GM19035 (cell line): ENCODE data around the gene MIEF2.

ENCODE experiments used
- ATAC-seq: cut with Tn5 transposase; IDR thresholded peaks from one replicate; pipeline ENCODE4 v1.9.1; 2021; ENCODE audit not compliant: unreplicated experiment

The MIEF2 gene

DNA sequence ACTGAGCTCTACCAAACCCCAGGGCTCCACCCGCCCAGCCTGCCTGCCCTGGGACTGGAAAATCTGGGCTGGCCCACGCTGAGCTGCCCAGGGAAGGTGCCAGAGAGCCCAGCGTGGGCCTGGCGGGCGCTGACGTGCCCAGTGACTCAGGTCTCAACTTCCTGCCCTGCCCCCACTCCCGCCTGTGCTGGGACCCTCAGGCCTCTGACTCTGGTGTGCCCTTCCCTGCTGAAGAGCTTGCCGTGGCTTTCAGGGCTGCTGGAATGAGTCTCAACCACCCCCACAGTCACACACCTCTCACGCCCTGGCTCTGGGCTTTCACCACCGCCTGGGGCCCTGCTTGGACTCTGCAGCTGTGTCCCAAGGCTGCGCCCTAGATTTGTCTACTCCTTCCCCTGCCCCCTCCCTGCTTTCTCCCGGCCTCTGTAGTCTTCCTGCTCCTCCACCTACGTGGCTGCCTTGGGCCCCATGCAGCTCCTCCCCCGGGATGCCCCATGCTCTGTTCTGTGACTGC lies 24.7 kb upstream of the MIEF2 start:
- ATAC-seq = no peak

DNA sequence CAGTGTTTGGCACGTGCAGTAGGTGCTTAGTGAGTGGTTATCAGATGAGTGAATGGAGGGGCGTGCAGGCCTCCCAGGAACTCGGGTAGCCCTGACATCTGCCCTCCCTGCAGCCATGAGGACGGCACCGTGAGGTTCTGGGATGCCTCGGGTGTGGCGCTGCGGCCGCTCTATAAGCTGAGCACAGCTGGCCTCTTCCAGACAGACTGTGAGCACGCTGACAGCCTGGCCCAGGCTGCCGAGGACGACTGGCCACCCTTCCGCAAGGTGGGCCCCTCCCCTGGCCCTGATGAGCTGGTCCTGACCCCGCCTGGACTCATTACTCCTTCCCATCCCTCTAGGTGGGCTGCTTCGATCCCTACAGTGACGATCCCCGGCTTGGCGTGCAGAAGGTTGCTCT lies 24.0 kb upstream of the MIEF2 start:
- ATAC-seq = no peak

DNA sequence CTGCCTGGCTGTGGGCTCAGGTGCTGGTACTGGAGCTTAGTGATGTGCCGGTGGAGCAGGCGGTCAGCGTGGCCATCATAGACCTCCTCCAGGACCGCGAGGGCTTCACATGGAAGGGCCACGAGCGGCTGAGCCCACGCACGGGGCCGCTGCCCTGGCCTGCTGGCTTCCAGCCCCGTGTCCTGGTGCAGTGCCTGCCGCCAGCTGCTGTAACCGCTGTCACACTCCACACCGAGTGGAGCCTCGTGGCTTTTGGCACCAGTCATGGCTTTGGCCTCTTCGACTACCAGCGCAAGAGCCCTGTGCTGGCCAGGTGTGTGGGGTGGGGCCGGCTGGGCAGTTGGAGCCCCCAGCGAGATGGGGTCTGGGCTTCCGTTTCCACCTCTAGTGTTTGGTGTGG lies 23.0 kb upstream of the MIEF2 start:
- no peak for ATAC-seq

DNA sequence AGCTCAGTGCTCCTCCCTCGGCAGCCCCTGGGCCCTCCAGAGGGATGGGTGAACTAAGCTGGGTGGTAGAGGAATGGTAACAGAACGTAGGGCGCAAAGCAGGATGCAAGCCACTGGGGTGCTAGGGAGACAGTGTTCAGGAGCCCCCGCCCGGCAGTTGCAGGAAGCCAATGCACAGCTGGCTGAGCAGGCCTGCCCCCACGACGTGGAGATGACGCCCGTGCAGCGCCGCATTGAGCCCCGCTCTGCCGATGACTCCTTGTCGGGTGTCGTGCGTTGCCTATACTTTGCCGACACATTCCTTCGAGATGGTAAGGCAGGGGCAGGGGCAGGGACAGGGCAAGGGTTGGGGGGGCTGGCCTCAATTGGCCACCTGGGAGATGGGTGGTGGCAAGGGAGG lies 22.2 kb upstream of the MIEF2 start:
- ATAC-seq = no peak

DNA sequence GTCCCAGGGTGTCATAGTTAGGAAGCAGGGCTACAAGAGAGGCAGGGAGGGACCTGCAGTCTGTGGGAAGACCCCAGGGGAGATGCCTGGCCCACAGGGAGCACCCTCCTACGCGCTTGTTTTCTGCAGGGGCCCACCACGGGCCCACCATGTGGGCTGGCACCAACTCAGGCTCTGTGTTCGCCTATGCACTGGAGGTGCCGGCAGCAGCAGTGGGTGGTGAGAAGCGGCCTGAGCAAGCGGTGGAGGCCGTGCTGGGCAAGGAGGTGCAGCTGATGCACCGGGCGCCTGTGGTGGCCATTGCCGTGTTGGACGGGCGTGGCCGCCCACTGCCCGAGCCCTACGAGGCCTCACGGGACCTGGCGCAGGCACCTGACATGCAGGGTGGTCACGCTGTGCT lies 20.0 kb upstream of the MIEF2 start:
- ATAC-seq = no peak

DNA sequence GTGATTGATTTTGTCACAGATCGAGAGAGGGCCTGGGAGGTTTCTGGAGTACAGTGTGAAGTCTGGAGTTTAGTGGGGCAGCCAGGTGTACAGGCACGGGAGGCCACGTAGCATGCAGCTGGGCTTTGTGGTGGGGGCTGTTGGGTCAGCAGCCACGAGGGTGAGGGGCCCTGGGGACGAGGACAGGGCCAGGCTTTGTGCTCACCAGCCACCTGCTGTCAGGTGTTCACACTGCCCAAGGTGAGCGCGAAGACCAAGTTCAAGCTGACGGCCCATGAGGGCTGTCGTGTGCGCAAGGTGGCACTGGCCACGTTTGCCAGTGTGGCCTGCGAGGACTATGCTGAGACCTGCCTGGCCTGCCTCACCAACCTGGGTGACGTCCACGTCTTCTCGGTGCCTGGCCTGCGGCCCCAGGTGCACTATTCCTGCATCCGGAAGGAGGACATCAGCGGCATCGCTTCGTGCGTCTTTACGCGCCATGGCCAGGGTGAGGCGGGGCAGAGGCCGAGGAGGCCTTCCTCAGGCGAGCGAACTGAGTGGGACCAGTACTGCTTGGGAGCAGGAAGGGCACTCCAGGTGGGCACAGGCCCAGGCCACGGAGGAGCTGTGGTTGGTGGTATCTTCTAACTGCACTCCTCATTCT lies 19.1 kb upstream of the MIEF2 start:
- ATAC-seq = no peak

DNA sequence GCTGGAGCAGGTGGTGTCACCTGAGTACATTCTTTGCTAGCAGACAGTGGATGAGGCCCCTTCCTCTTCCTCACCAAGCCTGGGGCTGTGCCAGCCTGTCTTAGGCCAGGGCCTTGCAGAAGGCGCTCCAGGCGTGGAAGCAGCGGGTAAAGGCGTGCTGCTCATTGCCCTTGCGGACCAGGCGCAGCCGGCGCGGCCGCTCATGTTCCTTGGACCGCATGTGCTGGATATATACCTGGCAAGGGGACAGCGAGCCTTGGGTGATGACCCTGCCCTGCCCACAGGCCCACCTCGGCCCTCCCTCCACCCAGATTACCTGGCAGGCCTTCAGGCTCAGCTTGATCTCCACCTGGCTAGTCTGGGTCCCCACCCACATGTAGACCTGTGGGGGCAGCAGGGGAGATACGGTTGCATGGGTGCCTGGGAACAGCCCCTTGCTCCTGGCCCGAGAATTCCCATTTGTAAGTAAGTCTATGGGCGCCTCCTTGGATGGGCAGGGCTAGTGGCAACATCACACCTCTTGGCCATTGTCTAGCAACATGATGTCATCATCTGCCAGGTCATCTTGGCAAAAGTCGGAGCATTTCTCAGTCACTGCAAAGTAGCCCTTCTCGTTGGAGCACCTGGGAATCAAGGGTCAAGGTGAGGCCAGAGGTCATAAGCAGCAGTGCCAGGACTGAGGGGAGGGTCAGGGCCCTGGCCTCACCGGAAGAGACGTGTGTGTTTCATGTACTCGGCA lies 15.3 kb upstream of the MIEF2 start:
- no peak for ATAC-seq

DNA sequence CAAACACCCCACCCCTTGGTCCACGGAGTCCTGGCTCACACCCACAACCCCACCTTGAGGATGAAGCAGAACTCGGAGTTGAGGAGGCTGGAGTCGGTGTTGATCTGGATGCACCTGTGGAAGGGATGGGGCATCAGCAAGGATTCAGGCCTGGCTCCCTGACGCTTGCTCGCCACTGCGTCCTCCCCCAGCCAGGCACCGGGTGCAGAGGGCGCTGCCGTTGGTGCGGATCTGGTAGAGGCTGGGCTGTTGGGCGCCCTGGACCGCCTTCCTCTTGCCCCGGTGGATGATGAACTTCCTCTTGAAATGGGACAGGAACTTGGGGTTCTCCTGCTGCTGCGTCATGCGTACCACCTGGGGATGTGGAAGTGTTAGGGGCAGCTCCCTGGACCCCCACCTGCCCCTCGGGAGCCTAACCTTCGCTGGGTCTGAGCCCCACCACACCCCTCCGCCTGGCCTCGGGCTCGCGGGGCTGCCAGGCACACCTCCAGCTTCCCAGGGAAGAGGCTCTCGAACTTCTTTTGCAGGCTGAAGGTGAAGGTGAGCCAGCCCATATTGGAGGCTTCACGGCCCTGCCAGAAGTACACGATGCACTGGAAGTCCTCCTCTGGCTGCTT lies 14.2 kb upstream of the MIEF2 start:
- ATAC-seq = no peak

DNA sequence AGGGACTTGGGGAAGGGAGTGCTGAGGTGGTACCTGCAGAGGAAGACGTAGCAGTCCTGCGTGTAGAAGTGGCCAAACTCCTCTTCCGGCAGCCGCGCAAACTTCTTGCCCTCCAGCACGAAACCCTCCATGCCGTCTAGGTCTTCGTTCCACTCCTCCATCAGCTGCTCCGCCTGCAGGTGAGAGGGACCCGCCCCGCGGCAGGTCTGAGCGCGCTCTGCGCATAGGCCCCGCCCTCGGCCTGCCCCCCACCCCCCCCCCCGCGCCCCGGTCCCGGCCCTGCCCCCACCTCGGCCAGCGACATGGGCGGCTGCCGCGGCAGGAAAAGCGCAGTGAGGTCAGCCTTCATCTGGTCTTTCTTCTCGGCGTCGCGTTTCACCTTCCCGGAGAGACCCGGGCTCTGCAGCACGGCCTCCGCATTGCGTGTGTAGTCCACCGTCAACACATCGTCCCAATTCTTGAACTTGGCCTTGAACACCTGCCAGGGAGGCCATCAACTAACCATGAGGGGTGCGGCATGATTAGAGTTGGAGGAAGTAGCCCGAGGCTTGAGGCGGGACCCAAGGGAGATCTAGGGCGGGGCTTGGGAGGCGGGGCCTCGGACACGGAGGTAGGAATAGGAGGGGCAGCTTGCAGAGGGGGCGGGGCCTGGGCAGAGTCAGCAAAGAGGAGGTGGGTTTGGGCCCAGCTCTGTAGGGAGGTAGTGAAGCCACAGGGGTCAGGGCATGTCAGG lies 13.4 kb upstream of the MIEF2 start:
- ATAC-seq = no peak

DNA sequence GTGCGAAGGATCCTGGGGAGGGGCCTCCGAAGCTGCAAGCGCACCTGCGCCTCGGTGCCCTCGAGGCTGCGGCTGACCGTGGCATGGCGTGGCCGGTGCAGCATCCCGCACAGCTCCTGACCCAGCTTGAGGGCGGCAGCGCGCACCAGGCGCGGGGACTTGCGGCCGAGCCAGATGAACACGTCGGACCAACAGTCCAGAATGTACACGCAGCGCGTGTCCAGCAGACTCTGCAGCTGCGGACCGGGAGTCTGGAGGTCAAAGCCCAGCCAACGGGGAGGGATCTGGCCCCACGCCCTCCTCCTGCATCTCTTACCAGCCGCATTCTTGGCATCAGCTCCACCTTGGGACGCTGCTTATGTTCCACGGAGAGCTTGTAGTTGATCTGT lies 12.9 kb upstream of the MIEF2 start:
- ATAC-seq = no peak

DNA sequence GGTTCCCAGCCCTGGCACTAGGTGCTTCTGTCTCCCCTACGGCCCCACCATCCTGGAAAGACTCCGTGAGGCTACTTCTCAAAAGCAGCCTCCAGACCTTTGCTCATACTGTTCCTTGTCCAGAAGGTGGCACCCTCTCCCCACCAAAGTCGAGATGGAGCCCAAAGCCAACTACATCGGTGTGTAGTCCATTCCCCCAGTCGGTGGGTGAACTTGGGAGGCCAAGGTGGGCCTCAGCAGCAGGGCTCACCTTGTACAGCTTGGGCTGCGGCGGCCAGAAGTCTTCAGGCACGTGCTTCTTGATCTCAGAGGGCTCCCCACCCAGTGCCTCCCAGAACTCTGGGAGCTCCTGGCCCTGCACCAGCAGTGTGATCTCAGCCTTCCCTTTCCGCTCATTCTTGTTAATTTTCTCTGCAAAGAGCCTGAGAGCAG lies 12.1 kb upstream of the MIEF2 start:
- ATAC-seq = no peak

DNA sequence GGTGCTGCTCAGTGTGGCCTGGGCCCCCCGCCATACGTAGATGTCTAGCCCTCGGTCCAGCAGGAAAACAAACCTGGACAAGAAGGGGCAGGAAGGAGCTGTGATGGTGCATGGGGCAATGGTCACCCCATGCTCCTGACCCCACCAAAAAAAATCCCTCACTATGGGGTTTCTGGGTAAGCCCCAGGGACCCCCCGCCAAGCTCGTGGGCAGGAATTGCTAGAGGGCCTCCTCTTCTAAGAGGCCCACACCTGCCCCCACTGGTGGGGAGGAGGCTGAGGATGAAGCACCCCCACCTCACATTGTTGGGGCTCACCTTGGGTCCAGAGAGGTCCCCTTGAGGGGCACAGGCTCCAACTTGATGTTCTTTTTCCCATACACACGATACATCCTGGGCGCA lies 11.7 kb upstream of the MIEF2 start:
- ATAC-seq = no peak

DNA sequence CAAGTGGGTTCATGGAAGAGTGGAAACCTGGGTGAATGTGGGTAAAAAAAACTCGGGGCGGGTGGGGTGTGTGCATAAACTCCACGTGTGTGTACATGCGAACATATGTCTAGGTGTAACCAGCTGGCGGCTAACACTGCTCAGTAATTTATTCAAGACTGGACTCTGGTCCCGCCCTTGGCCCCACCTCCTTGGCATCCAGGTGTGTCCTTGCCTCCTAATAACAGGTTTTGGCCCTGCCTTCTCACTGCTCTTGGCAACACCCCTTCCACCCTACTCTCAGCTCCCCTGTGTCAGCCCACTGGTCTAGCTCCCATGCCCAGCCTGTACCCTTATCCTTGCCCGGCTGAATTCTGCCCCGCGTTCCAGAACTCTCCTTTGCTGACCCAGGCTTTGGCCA lies 10.2 kb upstream of the MIEF2 start:
- no peak for ATAC-seq

DNA sequence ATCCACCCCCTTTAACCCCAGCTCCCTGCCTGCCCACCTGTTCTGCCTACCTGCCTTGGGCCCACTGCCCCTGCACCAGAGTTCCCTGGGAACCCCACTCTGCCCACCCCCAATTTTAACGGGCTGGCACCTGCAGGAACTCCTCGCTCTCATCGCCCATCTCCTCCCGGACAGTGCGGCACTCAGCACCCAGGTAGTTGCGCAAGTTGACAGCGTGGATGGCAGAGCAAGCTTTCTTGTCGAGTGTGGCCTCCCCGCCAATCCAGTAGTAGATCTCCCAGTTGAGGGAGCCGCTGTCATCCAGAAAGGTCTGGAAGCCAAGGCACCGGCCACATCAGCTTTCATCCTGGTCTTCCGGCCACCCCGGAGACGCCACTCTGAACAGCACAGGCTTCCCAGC lies 9.8 kb upstream of the MIEF2 start:
- no peak for ATAC-seq

DNA sequence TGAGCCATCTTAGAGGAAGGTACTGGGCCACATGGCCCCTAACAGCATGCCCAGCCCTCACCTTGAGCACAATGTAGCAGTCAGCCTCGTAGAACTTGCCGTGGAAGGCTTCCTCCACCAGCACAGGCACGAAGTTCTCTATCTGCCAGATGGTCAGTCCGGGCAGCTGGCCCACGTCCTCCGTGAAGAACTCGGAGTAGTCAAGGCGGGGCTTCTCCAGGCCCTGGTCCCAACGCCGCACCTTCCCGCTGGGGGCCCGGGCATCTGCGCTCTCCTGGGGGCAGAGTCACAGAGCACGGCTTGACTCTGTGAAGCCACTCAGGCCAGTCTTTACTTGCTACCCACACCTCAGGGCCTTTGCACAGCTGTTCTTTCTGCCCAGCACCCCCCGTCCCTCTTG lies 9.3 kb upstream of the MIEF2 start:
- ATAC-seq = no peak

DNA sequence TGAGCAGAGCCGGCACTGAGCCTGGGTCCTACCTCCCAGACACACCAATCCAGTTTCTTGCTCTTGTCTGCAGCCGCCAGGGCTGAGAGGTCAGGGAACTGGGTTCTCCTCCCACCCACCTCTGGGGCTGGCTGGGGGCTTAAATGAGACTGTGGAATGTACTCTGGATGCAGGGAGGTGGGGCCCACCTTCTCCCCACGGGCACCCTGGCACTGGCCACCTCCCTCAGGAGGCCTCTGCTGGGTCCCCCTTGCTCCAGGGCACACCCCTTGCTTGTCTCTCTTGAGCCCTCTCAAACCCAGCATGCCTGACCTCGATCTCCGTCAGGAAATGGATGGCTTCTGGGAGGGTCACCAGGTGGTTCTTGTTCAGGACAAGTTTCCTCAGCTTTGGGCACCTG lies 8.3 kb upstream of the MIEF2 start:
- no peak for ATAC-seq

DNA sequence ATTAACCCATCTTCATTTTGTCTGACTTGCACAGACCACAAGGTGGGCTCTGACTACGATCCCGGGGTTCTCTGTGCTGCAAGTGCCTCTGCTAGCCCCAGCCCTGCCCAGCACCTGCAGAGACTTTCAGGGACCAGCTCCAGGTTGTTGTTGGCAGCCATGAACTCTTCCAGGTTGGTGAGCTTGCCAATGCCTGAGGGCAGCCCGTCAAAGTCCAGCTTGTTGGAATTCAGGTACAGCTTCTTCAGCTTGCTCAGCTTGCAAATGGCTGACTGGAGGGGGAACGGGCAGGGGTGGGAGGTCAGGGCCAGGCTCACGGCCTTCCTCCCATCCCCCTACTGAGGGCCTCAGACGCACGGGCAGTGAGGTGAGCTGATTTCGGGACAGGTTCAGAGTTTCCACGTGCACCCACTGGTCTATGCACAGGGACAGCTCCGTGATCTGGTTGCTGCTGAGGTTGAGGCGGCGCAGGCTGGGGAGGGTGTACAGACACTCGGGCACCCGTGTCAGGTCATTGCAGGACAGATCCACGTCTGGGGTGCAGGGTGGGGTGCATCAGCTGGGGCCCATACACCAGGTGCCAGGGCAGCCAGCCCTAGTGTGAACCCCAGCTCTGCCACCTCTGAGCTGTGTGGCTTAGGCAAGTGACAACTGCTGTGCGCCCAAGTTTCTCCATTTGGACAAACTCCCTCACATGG lies 7.1 kb upstream of the MIEF2 start:
- ATAC-seq = no peak

DNA sequence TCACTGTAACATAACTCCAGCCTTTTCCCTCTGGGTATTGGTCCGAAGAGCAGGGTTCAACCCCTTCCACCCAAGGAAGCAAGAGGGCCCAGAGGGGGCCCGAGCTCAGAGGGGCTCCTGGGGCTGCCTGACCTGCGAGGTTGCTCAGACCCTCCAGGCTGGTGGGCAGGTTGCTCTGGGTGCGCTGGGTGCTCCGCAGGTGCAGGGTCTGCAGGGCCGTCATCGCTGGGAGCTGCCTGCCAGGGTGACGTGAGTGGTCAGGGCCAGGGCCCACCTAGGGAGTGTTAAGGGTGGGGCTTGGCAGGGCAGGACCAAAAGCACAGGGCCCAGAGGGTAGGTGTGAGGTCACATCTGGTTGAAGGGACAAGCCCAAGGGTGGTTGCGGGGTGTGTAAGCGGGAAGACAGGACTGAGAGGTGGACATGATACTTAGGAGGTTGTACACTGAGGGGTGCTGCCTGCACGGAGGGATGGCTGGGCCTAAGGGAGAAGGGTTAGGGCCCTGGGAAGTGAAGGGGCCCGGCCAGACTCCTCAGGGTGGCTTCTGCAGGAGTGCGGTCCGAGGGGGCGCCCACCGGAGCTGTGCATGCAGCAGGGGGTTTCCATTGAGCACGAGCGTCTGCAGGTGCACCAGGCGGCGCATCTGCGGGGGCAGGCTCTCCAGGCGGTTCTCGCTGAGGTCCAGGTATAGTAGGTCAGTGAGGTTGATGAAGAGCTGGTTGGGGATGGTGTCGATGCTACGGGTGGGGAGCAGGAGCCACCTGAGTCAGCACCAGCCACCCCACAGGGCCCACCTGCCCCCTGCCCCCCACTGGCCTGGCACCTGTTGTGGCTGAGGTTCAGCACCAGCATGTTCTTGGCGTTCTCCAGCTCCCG lies 6.3 kb upstream of the MIEF2 start:
- ATAC-seq = no peak

DNA sequence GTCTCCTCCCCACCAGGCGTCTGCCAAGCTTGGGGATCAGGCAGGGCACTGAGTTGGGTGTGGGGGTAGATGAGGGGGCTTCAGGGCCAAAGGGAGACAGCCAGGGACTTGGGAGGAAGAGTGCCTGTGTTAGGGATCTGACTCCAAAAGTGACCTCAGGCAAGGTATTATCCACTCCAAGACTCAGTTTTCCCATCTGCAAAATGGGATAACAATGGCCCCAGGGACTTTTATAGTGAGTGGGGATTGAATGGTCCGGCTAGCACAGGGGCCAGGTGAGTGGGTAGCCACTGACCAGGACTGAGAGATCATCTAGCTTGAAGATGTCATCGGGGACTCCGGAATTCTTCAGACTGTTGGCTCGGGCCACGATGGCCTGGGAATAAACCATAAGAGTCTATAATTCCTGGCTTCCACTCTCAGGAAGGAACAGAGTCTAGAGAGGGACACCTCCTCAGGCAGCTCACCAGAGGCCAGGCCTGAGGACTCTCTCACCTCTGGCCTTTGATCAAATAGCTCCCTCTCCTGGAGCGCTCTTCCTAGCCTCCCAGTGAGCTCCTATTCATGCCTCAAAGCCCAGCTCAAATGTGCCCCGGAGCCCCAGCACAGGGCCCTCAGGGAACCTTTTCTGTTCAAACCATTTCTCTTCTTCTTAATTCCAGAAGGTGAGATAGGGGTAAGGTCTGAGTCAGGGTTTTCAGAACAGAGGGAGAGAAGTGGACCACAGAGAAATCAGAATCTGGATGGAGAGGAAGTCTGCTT lies 5.4 kb upstream of the MIEF2 start:
- no peak for ATAC-seq
